Activated CD4-positive, alpha-beta T cell treated with anti-CD3 and anti-CD28 coated beads, Interleukin-10, Interleukin-2, amounts not matched to agents 100 ng/mL and 50 ng/mL, durations not matched to agents 16 hours and 8 hours (primary cell): Measurements from ENCODE around the gene FBXO33.
"Not testable (repeated sequence)": the region's sequence is repeated elsewhere in the genome, so short reads cannot be mapped to it uniquely, and the experiment has no call there.

Source experiments
- DNase-seq: peaks from one replicate; pipeline ENCODE4 v3.0.0-alpha.2; 2020

Gene FBXO33

DNA sequence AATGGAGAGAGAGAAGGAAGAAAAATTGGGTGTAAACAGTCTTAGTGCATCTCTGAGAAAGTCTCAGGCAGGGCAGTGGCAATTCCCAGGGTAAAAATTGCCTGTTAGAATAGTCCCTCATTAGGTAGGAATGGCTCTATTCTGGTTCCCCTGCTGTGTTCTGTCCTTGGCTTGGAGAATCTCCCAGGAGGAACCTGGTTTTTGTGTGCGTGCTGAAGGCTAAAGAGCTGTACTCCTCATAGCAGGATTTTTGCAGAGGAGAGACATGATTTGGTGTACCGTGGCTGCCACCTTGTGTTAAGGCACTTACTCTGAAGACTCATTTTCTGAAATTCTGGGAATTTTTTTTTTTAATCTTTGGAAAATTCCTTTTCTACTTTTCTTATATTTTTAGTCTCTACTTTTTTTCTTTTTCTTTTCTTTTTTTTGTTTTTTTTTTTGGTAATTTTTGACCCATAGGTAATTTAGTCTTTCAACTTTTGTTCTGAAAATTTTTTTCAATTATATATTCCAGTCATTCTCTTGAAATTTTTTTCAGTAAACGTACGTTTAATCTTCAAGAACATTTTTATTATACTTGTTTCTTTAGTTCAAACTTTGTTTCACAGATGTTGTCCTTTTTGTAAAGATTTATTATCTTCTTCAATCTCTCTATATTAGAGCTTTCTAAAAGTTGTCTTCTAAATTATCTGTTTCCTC, 63.8 kb downstream of the FBXO33 start:
- peak; percentile 42 for DNase-seq

DNA sequence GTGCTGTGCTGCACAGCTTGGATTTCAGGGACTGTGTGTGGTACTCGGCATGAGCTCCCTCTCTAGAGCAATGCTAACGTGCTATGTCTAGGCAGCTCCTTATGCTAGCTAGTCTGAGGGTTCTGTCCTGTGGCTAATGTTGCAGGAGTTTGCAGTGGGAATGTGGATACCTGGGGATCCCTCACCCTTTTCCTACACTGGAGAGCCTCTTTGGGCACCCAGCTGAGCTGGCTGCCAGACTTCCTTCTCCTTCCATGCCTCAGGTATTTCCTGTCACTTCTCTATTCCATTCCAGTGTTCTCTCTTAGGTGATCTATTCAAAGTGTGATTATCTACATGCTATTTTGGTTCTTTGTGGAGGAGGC, 64.9 kb downstream of the FBXO33 start:
- DNase-seq: no peak

DNA sequence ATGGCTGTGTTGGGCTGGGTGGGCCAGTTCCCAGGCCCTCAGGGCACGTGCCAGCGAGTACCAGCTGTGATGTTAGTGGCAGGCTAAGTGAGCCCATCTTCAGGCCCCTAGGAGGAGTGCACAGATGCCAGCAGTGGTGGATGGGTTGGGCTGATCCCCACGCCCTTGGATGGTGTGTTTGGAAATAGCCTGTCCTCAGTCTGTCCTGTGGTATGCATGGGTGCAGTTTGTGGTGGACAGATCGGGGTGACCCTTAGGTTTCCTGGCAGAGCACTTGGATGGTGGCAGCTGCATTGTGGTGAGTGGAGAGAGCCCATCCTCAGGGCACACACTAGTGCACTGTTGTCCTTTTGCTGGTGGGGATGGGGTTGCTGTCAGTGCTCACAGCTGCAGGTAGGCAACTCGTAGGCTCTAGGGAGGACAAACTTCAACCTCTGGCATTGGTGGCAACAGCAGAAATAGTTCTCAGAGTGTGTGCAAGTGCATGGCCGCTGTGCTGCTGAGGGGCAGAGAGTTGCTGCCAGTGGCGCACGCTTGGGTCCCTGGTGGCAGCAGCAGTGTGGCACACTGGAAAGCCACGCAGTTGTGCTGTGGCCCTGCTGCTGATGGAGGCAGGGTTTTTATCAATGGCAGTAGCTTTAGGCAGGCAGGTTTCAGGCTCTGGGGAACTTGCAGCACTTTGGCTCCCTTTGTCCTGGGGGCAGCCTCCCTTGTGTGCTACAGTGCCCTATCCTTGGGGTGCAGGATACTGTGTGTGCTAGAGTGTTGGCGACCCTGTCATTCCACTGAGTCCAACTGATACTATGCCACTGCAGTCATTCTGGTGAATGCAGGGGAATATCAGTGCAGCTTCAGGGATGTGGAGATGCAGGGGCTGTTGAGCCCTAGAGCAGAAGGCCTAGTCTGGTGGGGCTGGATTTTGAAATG, 65.5 kb downstream of the FBXO33 start:
- DNase-seq: no peak

DNA sequence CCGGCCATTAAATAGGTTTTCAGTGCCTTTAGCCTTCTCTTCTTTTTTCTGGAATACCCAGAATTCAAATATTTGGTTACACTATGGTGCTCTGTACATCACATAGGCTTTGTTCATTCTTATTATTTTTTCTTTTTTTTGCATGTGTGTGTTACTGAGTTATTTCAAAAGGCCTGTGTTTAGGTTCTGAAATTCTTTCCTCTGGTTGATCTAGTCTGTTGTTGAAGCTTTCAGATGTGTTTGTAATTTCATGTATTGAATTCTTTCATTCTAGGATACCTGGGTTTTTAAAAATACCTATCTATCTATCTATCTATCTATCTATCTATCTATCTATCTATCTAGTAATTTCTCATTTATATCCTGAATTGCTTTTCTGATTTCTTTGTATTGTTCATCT, 66.9 kb downstream of the FBXO33 start:
- no peak for DNase-seq

DNA sequence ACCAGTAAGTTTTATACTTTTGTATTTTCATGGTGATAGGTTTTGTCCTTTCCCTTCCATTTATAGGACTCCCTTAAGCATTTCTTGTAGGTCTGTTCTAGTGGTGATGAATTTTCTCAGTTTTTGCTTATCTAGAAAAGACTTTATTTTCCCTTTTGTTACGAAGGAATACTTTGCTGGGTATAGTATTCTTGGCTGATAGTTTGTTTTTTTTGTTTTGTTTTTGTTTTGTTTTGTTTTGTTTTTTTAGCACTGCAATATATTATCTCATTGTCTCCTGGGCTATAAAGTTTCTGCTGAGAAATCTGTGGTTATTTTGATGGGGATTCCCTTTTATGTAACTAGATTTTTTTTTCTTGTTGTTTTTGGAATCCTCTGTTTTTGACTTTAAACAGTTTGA, 67.7 kb downstream of the FBXO33 start:
- DNase-seq: no peak

DNA sequence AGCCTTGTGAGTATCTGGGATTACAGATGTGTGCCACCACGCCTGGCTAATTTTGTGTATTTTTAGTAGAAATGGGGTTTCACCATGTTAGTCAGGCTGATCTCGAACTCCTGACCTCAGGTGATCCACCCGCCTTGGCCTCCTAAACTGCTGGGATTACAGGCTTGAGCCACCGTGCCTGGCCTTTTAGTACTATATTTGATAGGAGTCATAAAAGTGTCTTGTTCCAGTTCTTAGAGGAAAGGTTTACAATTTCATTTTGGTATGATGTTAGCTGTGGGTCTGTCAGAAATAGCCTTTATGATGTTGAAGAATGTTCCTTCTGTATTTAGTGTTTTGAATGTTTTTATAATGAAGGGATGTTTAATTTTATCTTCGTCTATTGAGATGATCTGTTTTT, 70.7 kb downstream of the FBXO33 start:
- not testable (repeated sequence) for DNase-seq

DNA sequence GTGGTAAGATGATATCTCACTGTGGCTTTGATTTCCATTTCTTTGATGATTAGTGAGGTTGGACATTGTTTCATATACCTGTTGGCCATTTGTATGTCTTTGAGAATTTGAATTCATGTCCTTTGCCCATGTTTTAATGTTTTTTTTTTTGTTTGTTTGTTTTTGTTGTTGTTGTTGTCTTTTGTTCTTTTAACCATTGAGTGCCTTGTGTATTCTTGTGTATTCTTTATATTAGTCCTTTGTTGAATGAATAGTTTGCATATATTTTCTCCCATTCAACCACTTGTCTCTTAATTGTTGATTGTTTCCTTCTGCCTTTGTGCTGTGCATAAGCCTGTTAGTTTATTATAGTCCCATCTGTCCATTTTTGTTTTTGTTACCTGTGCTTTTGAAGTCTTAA, 71.9 kb downstream of the FBXO33 start:
- no peak for DNase-seq

DNA sequence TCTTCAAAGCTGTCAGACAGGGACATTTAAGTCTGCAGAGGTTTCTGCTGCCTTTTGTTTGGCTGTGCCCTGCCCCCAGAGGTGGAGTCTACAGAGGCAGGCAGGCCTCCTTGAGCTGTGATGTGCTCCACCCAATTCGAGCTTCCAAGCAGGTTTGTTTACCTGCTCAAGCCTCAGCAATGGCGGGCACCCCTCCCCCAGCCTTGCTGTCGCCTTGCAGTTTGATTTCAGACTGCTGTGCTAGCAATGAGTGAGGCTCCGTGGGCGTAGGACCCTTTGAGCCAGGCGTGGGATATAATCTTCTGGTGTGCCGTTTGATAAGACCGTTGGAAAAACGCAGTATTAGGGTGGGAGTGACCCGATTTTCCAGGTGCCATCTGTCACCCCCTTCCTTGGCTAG, 73.2 kb downstream of the FBXO33 start:
- DNase-seq: not testable (repeated sequence)

DNA sequence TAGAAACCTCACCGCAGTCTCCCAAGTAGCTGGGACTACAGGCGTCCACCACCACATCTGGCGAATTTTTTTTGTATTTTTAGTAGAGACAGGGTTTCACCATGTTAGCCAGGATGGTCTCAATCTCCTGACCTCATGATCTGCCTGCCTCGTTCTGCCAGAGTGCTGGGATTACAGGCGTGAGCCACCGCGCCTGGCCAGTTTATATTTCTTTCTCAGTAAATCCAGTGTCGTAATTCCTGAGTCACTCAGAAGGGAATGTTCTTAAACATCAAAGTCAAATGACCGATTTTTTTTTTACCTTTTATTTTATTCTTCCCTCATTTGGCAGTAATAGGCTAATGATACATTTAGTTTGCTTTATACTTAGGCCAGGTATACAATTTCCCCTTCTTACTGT, 80.5 kb downstream of the FBXO33 start:
- DNase-seq: no peak

DNA sequence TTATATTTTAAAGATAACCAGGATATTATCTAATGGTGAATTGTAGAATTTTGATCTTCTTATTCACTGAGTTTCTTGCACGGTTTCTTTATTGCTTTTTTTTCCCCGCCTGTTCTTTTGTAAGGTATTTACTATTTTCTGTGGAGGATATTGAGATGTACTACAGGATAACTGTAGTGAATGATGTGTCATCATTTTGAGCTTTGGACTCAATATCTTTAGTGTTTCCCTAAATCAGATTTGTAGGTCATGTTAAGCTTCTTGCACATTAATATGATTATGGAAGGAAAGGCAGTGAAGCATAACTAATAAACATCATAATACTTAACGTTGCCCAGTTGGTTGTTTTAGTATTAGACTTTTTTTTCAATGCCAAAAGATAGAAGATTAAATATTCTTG, 81.4 kb downstream of the FBXO33 start:
- DNase-seq: no peak
